ENCODE data around the gene SLX4IP.
"Not testable (repeated sequence)": the region's sequence is repeated elsewhere in the genome, so short reads cannot be mapped to it uniquely, and the experiment has no call there.

Gene SLX4IP

DNA sequence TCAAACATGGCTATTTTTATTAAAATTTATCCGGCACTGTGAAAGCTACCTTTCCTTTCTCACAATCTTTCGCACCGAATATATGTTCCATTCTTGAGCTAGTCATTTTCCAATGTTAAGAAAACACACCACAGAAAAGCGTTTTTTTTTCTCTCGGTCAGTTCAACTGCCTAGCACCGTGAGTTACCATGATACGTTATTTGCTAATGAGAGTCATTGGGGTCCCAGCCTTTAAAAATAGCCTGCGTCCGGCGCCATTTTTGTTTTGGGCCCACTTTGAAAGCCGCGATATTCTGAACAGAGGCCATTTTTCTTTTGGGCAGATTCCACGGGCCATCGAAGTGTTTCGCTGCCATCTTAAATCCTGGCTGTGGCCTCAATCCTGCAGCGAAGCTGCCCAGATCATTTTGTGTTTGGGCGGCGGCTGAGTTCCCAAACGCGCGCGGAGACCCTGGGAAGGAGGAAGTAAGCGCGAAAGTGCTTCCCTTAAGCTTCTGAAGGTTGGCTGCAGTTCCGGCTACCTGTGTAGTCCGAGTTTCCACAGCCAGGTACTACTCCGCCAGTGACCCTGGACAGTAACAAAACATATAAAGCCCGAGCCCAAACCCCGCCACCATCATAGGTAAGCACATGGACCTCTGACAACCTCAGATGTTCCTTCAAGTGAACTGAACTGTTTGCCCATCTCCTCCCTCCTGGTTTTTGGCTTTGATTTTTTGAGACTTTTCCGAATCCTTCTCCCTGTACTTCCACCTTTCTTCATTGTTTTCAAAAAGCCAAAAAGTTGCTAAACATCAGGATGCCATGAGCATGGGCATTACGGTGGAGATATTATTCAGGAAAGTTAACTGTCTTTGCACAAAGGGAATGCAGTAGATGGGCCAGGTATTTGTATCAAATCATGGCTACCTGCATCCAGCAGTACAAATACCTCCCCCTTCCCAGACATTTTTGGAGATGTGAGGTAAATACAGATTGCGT, at the start of gene SLX4IP:
Gene SLX4IP, plus strand, starts transcription at position 474 of the 981 bp plus-strand sequence. CDS start 22,900 bp downstream, outside the sequence.
- DNase-seq: peak; percentile 93

DNA sequence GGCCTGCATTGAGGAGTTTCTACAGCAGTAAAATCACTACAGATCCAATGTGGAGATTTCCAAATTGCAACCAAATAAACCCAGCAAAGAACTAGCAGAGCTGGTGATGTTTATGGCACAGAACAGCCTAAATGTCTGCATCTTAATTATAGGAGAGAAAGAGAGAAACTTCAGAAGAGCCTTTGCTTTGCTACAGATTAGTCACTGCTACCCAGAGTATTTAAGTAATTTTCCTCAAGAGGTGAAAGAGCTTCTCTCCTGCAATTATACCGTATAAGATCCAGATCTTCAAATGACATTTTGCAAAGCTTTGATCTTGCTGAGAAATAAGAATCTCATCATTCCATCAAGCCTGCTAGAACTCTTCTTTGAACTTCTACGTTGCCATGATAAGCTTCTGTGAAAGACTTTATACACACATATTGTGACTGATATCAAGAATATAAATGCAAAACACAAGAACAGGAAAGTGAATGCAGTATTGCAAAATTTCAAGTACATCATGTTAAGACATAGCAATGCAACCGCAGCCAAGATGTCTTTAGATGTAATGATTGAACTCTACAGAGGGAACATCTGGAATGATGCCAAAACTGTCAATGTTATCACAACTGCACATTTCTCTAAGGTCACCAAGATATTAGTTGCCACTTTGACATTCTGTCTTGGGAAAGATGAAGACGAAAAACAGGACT, 49.1 kb upstream of the SLX4IP start:
- DNase-seq: no peak

DNA sequence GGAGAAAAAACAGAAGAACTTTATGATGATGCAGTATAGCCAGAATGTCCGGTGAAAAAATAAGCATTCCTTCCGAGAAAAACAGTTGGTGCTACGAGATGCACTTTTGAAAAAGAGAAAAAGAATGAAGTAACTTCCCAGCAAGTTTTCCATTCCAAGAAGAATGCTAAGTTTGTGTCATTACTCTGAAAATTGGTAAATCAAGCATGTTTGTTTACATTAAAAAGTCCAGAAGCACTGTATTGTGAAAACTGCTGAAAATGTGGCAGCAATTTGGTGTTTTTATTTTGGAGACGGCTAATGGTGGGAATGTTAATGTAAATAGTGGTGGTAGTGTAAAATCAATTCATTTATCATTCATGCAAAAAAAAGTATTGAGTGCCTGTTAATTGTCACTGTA, 47.4 kb upstream of the SLX4IP start:
- no peak for DNase-seq

DNA sequence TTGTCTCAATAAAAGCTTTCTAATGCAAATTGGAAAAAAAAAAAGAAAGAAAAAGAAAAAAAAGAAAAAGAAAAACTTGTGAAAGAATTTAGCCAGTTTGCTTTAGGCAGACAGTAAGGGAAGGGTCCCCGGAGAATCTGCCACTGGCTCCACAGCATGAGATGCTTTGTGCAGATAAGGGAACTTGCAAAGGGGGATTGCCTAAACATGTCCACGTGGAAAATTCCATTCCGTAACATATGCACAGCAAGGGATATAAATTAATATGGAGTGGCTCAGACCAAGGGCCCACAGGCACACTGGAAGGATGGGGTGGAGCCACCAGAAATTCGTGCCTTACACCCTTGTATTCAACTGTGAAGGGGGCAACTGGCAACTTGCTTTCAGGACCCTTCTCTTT, 46.5 kb upstream of the SLX4IP start:
- DNase-seq: no peak

DNA sequence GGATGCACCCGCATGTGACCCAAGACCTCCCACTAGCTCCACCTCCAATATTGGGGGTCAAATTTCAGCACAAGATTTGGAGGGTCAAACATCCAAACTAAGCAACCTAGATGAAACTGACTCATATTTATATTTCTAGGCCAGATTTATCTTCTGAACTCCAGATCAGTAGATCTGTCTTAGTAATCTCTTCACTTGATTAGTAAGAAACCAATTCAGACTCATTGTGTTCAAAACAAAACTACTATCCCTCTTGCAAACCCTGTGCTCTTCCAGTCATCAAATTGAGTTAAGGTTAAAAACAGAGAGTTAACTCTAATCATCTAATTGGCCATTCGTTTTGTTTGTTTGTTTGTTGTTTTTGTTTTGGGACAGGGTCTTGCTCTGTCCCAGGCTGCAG, 44.4 kb upstream of the SLX4IP start:
- no peak for DNase-seq

DNA sequence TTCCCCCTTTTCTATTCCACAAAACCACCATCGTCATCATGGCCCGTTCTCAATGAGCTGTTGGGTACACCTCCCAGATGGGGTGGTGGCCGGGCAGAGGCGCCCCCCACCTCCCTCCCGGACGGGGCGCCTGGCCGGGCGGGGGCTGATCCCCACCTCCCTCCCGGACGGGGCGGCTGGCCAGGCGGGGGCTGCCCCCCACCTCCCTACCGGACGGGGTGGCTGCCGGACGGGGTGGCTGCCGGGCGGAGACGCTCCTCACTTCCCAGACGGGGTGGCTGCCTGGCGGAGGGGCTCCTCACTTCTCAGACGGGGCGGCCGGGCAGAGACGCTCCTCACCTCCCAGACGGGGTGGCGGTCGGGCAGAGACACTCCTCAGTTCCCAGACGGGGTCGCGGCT, 40.4 kb upstream of the SLX4IP start:
- DNase-seq: not testable (repeated sequence)

DNA sequence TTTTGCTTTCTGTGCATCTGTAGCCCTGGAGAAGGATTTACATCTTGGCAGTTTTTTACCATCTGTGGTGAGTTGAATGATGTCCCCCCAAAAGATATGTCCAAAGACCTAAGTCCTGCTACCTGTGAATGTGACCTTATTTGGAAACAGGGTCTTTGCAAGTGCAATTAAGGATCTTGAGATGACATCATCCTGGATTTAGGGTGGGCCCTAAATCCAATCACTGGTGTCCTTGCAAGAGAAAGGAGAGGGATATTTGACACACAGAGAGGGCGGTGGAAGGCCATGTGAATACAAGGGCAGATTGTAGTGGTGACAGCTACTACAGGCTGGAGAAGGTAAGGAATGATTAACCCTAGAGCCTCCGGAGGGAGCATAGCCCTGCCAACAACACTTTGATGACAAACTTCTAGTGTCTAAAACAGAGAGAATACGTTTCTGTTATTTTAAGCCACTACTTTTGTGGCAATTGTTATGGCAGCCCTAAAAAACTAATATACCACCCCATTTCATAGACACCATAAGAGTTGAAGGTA, 36.2 kb upstream of the SLX4IP start:
- no peak for DNase-seq

DNA sequence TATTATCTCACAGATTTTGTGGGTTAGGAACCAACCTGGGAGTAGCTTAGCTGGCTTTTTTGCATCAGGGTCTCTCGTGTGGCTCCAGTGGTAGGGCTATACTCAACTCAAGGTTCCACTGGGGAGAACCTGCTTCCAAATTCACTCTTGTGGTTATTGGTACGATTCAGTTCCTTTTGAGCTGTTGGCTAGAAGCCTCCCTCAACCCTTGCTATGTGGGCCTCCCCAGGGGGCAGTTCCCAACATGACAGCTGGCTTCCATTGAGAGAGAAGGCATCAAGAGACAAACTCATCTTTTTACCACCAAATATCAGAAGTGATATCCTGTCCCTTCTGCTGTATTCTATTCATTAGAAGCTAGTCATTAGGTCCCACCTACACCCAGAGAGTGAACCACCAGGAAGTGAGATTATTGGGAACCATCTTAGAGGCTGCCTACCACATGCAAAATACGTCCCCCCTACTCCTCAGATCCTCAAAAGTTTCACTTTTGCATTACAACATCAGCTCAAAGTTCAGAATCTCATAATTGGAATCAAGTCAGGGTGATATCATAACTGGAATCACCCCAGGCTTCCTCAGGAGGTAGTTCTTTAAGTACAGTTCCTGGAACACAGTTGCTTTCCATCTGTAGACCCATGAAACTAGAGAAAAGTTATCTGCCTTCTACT, 32.0 kb upstream of the SLX4IP start:
- DNase-seq: no peak

DNA sequence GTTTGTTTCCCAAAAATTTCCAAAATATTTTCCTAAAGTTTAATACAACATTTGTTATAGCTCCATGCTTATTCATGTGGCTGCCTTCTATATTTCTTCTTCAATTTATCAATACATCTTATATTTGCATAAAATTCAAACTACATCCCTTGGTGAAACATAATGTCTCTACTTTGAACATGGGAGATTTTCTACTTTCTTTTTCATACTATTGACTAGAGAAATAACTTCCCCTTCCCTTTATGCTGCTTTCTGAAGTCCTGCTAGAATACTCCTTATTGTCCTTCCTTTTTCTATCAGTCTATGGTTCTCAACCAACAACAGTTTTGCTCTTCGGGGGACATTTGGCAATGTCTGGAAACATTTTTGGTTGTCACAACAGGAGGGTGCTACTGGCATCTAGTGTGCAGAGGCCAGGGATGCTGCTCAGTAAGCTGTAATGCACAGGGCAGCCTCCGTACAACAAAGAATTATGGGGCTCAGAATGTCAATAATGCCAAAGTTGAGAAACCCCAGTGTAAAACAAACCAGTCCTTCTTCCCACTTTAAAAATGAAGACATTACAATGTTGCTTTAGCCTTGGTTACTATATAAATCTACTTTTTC, 31.0 kb upstream of the SLX4IP start:
- DNase-seq: no peak

DNA sequence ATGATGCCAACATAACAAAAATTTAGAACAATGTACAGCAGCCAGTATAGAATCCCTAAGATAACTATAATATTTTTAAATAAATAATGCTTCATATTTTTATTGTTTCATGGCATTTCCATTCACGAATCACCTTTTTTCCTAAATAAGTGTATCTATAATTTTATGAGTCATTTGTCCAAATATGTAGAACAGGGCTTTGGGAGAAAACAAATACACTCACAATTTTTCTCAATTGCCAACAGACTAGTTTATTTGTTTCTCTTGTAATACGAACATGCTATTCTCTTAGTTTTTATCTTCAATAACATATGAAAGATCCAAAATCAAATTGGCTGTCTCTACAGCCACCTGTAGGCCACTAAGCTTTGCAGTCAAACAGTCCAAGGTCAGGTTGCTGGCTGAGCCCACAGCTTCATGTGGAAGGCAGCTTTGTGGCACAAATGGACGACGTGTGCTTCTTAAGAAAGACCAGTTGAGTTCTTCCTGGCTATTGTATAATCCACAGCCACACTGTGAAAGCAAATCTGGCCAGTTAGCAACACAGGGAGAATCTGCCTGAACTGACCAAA, 30.1 kb upstream of the SLX4IP start:
- DNase-seq: no peak

DNA sequence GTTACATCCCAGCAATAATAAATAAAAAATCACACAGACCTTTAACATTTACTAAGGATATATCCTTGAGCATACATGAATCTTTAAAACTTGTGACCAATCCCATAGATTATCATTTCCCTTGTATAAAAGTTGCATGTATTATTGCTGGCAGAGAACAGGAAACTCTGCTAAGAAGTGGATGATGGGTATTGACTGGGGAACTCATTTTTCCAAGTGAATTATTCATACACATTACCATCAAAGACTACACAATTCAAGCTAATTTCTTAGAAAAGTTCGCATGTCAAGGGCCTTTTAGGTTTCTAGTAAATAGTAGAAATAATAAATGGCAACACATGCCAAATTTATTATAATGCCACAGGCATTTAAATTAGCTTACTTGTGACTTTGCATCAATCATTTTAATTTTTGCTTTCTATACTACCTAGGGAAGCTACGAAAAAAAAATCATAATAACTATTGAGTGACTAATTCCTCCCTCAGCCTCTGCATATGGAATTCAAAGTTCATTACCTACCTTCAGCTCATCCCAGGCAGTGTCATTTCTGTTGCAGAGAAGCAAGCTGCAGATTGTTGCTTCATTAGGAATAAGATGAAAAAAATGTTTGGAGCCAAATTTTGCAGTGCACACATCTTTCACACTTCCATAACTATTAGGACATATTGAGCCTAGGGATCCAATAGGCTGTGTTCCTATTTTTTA, 26.8 kb upstream of the SLX4IP start:
- no peak for DNase-seq

DNA sequence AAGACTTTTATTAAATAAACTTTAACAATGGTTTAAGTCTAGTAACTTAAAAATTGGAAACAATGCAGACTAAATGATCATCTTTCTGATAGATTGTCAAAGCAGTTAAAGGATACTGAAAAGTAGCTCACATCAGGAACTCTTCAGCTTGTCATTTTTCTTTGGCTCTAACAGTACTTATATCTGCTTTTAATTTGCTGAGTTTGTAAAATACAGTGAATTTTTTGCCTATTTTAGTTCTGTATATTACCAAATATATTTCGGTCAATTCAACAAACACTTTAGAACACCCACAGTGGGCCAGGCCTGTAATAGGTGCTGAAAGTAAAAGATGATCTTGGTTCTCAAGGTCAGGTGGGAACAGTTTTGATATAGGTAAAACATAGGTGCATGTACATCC, 23.4 kb upstream of the SLX4IP start:
- no peak for DNase-seq

DNA sequence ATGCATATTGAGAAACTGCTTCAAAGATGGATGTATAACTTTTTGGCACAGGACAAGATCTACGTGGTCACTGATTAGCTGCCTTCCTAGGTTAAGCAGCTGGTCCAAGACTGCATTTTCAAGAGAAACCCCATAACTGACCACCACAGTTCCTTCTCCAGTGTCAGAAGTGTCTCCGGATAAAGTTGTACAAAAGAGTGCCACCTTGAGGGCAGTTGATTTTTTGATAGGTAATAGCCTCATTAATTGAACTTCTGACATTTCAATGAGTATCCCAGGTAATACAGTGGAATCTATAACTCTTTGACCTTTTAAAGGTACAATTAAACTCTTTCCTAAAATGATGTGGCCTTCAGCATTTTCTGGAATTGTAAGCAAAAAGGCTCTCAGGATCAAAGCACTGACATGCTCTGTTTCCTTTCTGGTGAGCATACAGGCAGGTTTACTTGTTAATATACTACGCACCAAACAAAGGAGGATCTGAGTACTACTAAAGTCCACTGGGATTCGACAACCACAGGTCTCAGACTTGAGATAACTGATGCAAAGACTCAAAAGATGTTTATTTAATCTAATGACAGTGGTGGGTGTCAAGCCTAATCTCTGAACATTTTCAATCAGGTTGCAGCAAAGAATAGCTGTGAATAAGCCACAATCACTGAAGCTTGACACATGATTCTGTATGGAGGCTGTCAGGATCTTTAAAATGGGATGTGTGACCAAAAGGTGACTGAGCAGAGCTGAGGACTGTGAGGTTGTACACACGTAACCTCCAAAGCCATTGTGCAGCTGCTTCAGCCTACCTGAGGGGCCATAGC, 22.3 kb upstream of the SLX4IP start:
- DNase-seq: no peak

DNA sequence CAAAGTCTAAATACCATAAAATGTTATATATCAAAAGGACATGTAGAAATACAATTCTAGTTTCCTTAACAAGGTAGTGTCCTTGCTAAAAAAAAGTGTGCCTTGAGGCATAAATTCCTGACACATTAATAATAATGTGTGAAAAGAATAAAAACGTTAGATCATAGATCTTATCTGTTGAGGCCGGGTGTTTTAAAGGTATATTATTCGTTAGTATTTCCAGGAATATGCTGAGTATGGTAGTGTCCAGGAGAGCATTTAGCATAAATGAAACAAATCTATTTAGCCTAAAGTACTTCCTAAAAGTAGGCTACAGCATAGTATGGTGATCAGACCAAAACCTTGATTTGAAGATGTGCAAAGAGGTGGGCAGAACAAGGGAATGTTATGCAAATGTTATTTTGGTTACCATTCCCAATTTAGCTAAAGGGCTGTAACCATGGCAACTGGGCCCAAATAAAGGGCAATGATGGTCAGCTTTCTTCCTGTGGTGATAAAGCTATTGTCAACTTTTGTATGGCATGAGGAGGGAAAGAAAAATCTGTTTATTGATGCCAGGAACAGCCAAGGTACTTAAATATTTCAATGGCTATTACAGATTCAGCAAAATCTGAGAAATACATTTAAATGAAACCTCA, 20.0 kb upstream of the SLX4IP start:
- DNase-seq: no peak

DNA sequence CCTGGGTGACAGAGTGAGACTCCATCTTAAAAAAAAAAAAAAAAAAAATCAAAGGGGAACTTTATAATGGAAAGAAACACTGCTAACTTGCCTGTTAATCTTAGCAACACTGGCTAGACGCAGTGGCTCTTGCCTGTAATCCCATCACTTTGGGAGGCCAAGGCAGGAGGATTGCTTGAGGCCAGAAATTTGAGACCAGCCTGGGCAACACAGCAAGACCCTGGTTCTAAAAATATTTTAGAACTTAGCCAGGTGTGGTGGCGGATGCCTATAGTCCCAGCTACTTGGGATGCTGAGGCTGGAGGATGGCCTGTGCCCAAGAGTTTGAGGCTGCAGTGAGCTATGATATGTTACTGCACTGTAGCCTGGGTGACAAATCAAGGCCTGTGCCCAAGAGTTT, 17.9 kb upstream of the SLX4IP start:
- not testable (repeated sequence) for DNase-seq

DNA sequence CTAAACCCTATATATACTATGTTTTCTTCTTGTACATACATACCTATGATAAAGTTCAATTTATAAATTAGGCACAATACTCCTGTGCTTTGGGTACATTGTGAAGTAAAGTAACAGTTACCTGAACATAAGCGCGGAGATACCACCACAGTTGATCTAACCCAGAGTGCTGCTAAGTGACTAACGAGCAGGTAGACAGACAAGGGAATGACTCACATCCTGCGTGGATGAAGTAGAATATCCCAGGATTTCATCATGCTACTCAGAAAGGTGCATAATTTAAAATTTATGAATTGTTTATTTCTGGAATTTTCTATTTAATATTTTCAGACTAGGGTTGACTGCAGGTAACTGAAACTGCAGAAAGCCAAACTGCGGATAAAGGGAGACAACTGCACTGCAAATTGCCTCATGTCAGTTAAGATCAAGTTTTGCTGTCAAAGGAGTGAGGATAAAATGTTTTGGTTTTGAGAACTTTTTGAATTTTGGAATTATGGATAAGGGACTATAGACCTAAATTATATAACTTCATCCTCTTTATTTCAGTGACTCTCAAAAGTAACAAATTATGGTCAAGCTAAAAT, 15.5 kb upstream of the SLX4IP start:
- no peak for DNase-seq

DNA sequence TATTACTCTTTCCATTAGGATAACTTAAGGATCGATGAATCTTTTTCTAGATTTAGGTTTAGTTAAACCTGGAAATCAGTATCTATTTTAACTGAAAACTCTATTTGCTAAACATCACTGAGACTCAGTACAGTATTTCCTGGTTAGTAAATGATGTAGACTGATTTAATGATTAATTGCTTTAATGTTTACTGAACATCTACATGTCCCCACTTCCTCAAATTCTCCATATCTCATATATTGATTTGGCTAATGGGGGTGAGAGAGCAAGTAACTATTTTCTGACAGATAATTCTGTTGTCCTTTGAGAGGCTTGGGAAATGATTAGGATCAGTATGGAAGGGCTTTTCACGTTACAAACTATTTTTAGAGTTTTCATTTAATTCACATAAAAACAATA, 11.4 kb upstream of the SLX4IP start:
- DNase-seq: no peak

DNA sequence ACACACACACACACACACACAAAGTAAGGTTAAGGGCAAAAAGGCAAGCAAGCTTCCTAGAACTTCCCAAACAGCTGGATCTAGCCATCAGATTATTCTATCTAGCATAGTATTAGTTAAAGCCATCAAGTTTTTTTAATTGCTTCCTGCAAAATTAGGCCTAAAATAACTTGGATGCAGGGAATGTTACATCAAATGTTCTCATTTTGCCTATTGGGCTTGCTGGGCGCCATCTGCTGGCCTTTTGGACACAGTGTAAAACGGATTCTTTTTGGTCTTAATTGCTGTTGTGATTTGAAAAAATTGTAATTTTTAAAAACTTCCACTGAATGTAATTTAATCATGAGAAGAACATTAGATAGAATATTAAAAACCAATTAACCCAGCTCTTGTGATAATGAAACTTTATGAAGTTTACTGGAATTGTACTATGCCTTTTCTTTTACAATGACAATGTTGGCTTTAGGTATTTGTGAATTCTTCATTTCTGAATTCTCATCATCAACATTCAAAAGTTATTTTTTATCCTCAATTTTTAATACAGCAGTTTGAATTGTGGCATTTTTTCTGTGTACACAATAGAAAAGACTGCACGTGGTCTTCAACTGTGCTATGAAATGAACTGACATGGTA, 7.9 kb upstream of the SLX4IP start:
- peak; percentile 50 for DNase-seq

DNA sequence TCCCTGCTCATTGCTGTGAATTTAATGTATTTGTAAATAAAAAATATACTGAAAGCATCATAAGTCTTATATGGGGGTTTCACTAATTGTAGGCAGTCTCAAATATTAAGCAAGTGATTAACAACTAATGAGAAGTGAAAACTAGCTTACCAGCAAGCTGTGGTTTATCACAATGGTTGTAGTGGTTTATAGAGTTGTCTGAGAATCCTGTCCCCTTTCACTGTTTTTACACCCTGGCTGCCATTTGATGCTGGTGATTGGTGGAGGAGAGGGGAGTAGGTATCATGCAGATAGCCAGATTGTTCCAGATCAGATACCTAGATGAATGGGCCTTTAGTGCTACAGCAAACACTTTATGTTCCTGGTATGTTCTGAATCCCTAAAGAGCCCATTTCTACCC, 7.1 kb upstream of the SLX4IP start:
- no peak for DNase-seq
